GM23338 (cell line): Measurements from ENCODE around the gene EEF1AKMT4. TPM values are rescaled to one million over a fixed set of nuclear protein-coding genes. Genes with fewer than 3 reads are reported as not detected.

Experiments used
- ATAC-seq: fragments of 200-7000 bp; cut with Tn5 transposase; 3 replicates; pipeline ENCODE4 v1.9.1; 2020
- DNase-seq: peaks from one replicate; pipeline ENCODE4 v3.0.0-alpha.2; 2015; ENCODE audit warnings: low spot score
- H2AFZ ChIP-seq: fragments of 200-600 bp; sonication (generic); 2 replicates; pipeline ENCODE4 v1.8.0; 2016; ENCODE audit warnings: antibody characterized with exemption, mild to moderate bottlenecking, moderate library complexity
- H3F3A ChIP-seq: fragments of 200-600 bp; sonication (generic); replicated peaks from 2 replicates; pipeline ENCODE4 v1.8.0; 2017; ENCODE audit warnings: antibody characterized with exemption, mixed run types, low read depth
- H3K27ac ChIP-seq: fragments of 200-600 bp; sonication (generic); 2 replicates; pipeline ENCODE4 v1.6.1; 2016; ENCODE audit warnings: low read depth
- H3K27me3 ChIP-seq: fragments of 200-600 bp; sonication (generic); 2 replicates; pipeline ENCODE4 v1.8.0; 2016; ENCODE audit warnings: mild to moderate bottlenecking, mixed run types, moderate library complexity; ENCODE audit not compliant: insufficient read depth
- H3K36me3 ChIP-seq: fragments of 200-600 bp; sonication (generic); 2 replicates; pipeline ENCODE4 v1.8.0; 2016; ENCODE audit warnings: mild to moderate bottlenecking; ENCODE audit not compliant: insufficient read depth
- H3K4me1 ChIP-seq: fragments of 200-600 bp; sonication (generic); 2 replicates; pipeline ENCODE4 v1.8.0; 2016; ENCODE audit warnings: mild to moderate bottlenecking, moderate library complexity; ENCODE audit not compliant: insufficient read depth
- H3K4me2 ChIP-seq: fragments of 200-600 bp; sonication (generic); 2 replicates; pipeline ENCODE4 v1.7.1; 2017; ENCODE audit warnings: mixed run types
- H3K4me3 ChIP-seq: fragments of 200-600 bp; sonication (generic); 2 replicates; pipeline ENCODE4 v1.6.1; 2016; ENCODE audit warnings: mixed run types
- H3K79me2 ChIP-seq: fragments of 200-600 bp; sonication (generic); replicated peaks from 2 replicates; pipeline ENCODE4 v1.8.0; 2017; ENCODE audit warnings: mild to moderate bottlenecking; ENCODE audit not compliant: insufficient read depth
- H3K9me2 ChIP-seq: fragments of 200-600 bp; sonication (generic); 2 replicates; pipeline ENCODE4 v1.8.0; 2017; ENCODE audit not compliant: insufficient read depth
- H4K20me1 ChIP-seq: fragments of 200-600 bp; sonication (generic); replicated peaks from 2 replicates; pipeline ENCODE4 v1.8.0; 2017; ENCODE audit warnings: mild to moderate bottlenecking; ENCODE audit not compliant: insufficient read depth
- H3K27ac Mint-ChIP-seq: 2 replicates; pipeline ENCODE4 v1.8.0; 2020; ENCODE audit warnings: inconsistent platforms, mild to moderate bottlenecking, moderate library complexity, mixed read lengths
- H3K27me3 Mint-ChIP-seq: 3 replicates; pipeline ENCODE4 v1.8.0; 2022; ENCODE audit warnings: low read depth, mild to moderate bottlenecking, moderate library complexity, mixed read lengths, inconsistent platforms; ENCODE audit not compliant: insufficient read depth, poor library complexity
- H3K36me3 Mint-ChIP-seq: 3 replicates; pipeline ENCODE4 v1.8.0; 2021; ENCODE audit warnings: low read depth, mild to moderate bottlenecking, inconsistent platforms, moderate library complexity, mixed read lengths
- H3K4me1 Mint-ChIP-seq: 3 replicates; pipeline ENCODE4 v1.8.0; 2020; ENCODE audit warnings: mild to moderate bottlenecking, inconsistent platforms, mixed read lengths
- H3K4me3 Mint-ChIP-seq: 3 replicates; pipeline ENCODE4 v1.8.0; 2021; ENCODE audit warnings: moderate library complexity, mild to moderate bottlenecking, inconsistent platforms, mixed read lengths
- H3K9me3 Mint-ChIP-seq: 3 replicates; pipeline ENCODE4 v1.8.0; 2020; ENCODE audit warnings: moderate library complexity, mild to moderate bottlenecking, inconsistent platforms, mixed read lengths
- CREB1 ChIP-seq: fragments of 250-450 bp; sonication (Bioruptor Pico); IDR thresholded peaks from 2 replicates; pipeline ENCODE4 v1.5.0; 2020; ENCODE audit warnings: low read depth, mild to moderate bottlenecking, moderate library complexity
- EZH2 ChIP-seq: fragments of 200-600 bp; sonication (generic); IDR thresholded peaks from one replicate; pipeline ENCODE4 v1.8.0; 2017; ENCODE audit warnings: antibody characterized with exemption, mild to moderate bottlenecking, low read depth; ENCODE audit not compliant: unreplicated experiment
- EZH2phosphoT487 ChIP-seq: fragments of 200-600 bp; sonication (generic); IDR thresholded peaks from one replicate; pipeline ENCODE4 v1.8.1; 2018; ENCODE audit warnings: antibody characterized with exemption; ENCODE audit not compliant: unreplicated experiment
- JUNB ChIP-seq: IDR thresholded peaks from one replicate; pipeline ENCODE4 v1.6.1; 2016; ENCODE audit warnings: antibody characterized with exemption; ENCODE audit not compliant: unreplicated experiment
- NANOG ChIP-seq: IDR thresholded peaks from 2 replicates; pipeline ENCODE4 v1.6.1; 2016; ENCODE audit warnings: antibody characterized with exemption, borderline replicate concordance
- POLR2AphosphoS5 ChIP-seq: IDR thresholded peaks from 2 replicates; pipeline ENCODE4 v1.6.1; 2016; ENCODE audit warnings: antibody characterized with exemption, low read depth
- REST ChIP-seq: IDR thresholded peaks from one replicate; pipeline ENCODE4 v1.6.1; 2018; ENCODE audit warnings: antibody characterized with exemption; ENCODE audit not compliant: unreplicated experiment
- STAT1 ChIP-seq: IDR thresholded peaks from one replicate; pipeline ENCODE4 v1.6.1; 2016; ENCODE audit warnings: antibody characterized with exemption; ENCODE audit not compliant: unreplicated experiment
- ZNF114 ChIP-seq: fragments of 250-450 bp; sonication (Bioruptor Pico); IDR thresholded peaks from 2 replicates; pipeline ENCODE4 v1.5.0; 2020; ENCODE audit warnings: mild to moderate bottlenecking, moderate library complexity
- ZNF331 ChIP-seq: fragments of 250-450 bp; sonication (Bioruptor Pico); IDR thresholded peaks from 2 replicates; pipeline ENCODE4 v1.5.0; 2020; ENCODE audit warnings: low read depth, mild to moderate bottlenecking, moderate library complexity
- ZNF462 ChIP-seq: fragments of 250-450 bp; sonication (Bioruptor Pico); IDR thresholded peaks from 2 replicates; pipeline ENCODE4 v1.5.0; 2020; ENCODE audit warnings: mild to moderate bottlenecking, moderate library complexity
- polyA plus RNA-seq: library from polyadenylated mRNA; unstranded; fragments of >200 nt; fragmentation: Nextera tagmentation; extraction: Ambion mirVana; gene quantifications from 2 replicates; pipeline ENCODE4 v1.2.1, GENCODE V29; 2016
- total RNA-seq: library from RNA; depleted of rRNA; stranded (reverse); fragments of >200 nt; shearing (Covaris generic); gene quantifications from 2 replicates; pipeline ENCODE4 v1.2.3, GENCODE V29; 2014
- TF ChIP-seq, protein P1 (sequence below), 2 experiments: fragments of 200-600 bp in 1 of 2; sonication (generic) in 1 of 2; conservative IDR thresholded peaks; 2 replicates each; pipeline versions ENCODE4 v1.5.1 to v1.6.1; 2016 to 2017; ENCODE audit warnings: antibody characterized with exemption in 2 of 2, low read depth in 2 of 2, mild to moderate bottlenecking in 2 of 2, moderate library complexity in 1 of 2
- TF ChIP-seq, protein P2 (sequence below): IDR thresholded peaks from 2 replicates; pipeline ENCODE4 v1.6.1; 2016; ENCODE audit warnings: antibody characterized with exemption

The EEF1AKMT4 gene
- total and polyA plus RNA-seq, 2 experiments from 2014 or later, result 12.9 to 14.3 TPM

DNA sequence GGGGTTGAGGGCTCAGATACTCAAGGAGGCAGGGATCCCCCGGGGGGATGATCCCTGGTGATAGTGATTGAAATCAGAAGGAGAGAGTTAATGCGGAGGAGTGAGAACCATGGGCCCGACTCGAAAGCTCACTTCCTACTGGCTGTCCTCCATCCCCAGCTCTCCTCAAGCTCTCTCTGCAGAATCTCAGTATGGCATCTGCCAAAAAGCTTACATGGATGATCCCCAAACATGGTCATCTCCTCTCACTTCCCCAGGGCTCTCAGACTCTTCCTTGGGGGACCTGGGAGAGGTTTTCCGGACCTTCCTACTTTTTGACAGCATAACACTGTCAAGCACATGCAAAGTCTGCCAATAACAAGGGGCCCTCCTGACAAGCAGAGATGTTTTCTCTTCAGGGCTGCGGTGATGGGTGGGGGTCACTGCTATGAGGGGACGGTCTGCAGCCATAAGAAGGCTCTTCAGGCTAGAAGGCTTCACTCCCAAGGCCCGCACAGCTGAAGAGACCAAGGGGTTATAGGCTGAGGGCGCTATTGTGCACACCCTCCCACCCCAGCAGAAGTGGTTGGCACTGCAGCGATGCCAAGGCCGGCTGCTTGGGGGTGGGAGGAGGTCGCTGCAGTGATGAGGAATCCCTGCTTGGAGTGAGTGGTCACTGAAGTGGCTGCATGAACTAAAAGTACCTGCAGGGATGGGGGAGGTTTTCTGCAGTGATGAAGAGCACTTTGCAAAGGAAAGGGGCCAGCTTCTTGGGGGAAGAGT lies 20.9 kb upstream of the EEF1AKMT4 start:
- Mint-ChIP-seq H3K4me3 (peak overlapping the region; percentile 63), H3K27me3 (peaks cover 53% of the 10 kb centered on the region), H3K27ac (no peak overlapping the region), H3K9me3 (no peaks in the 10 kb centered on the region; the same call in 2 of the 3 replicates), H3K4me1 (peaks cover 5% of the 10 kb centered on the region), H3K36me3 (no peaks in the 10 kb centered on the region; the same call in 2 of the 3 replicates)
- Histone ChIP-seq H3K4me2 (peak overlapping the region; percentile 90), H3K9me2 (no peaks in the 10 kb centered on the region), H3K4me3 (peak overlapping the region; percentile 63), H2AFZ (no peak overlapping the region; the same call in 1 of the 2 replicates), H4K20me1 (0 out of 2 replicates have a peak, but pooled peaks cover 6% of the 10 kb centered on the region), H3F3A (no peaks in the 10 kb centered on the region), H3K27ac (no peak overlapping the region), H3K36me3 (no peaks in the 10 kb centered on the region), H3K4me1 (no peaks in the 10 kb centered on the region), H3K27me3 (peaks cover 76% of the 10 kb centered on the region), H3K79me2 (no peaks in the 10 kb centered on the region)
- DNase-seq (no peak), ATAC-seq (no peak)
- no peak for TF ChIP-seq CREB1
- TF ChIP-seq, protein P1, sequence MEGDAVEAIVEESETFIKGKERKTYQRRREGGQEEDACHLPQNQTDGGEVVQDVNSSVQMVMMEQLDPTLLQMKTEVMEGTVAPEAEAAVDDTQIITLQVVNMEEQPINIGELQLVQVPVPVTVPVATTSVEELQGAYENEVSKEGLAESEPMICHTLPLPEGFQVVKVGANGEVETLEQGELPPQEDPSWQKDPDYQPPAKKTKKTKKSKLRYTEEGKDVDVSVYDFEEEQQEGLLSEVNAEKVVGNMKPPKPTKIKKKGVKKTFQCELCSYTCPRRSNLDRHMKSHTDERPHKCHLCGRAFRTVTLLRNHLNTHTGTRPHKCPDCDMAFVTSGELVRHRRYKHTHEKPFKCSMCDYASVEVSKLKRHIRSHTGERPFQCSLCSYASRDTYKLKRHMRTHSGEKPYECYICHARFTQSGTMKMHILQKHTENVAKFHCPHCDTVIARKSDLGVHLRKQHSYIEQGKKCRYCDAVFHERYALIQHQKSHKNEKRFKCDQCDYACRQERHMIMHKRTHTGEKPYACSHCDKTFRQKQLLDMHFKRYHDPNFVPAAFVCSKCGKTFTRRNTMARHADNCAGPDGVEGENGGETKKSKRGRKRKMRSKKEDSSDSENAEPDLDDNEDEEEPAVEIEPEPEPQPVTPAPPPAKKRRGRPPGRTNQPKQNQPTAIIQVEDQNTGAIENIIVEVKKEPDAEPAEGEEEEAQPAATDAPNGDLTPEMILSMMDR (conservative IDR thresholded peaks at IDR 0.05; ENCODE audit: low read depth in 2 of 2), result no peak; a peak in 1 of 4 replicates
- no peak for TF ChIP-seq EZH2
- TF ChIP-seq ZNF114, result no peak
- TF ChIP-seq NANOG, result no peak
- TF ChIP-seq JUNB, result no peak
- no peak for TF ChIP-seq ZNF331 (CRISPR knock-in tag)
- TF ChIP-seq, protein P2, sequence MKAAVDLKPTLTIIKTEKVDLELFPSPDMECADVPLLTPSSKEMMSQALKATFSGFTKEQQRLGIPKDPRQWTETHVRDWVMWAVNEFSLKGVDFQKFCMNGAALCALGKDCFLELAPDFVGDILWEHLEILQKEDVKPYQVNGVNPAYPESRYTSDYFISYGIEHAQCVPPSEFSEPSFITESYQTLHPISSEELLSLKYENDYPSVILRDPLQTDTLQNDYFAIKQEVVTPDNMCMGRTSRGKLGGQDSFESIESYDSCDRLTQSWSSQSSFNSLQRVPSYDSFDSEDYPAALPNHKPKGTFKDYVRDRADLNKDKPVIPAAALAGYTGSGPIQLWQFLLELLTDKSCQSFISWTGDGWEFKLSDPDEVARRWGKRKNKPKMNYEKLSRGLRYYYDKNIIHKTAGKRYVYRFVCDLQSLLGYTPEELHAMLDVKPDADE, result no peak
- no peak for TF ChIP-seq ZNF462 (CRISPR knock-in tag)
- TF ChIP-seq STAT1, result no peak
- no peak for TF ChIP-seq EZH2phosphoT487
- TF ChIP-seq REST, result no peak
- no peak for TF ChIP-seq POLR2AphosphoS5
